ENCODE results near the gene RHOXF2B.
"Not testable (repeated sequence)": the region's sequence is repeated elsewhere in the genome, so short reads cannot be mapped to it uniquely, and the experiment has no call there.

Gene RHOXF2B

GRCh38 chrX:120077590-120077989, at the start of gene RHOXF2B:
Gene RHOXF2B, minus strand, starts transcription at chrX:120077690. Its CDS starts 138 bp downstream, at chrX:120077552.
- H3K9me3 ChIP-seq; DNase-seq (ENCODE audit: low spot score in 2 of 2); H3K4me1 ChIP-seq; H3K4me3 ChIP-seq; H3K27me3 ChIP-seq (ENCODE audit: low read depth); in situ Hi-C loops (cut with MboI; ENCODE audit: low sequenced_read_pairs); H3K36me3 ChIP-seq (replicated peaks): not testable (repeated sequence)

GRCh38 chrX:120125444-120125843, 48.0 kb upstream of the RHOXF2B start:
- Histone ChIP-seq H3K9me3 (no peaks in the 10 kb centered on the region), H3K27me3 (ENCODE audit: low read depth) (no peaks in the 10 kb centered on the region), H3K36me3 (replicated peaks) (no peaks in the 10 kb centered on the region), H3K4me1 (peaks cover 19% of the 10 kb centered on the region), H3K4me3 (no peak overlapping the region)
- in situ Hi-C loops (cut with MboI; ENCODE audit: low sequenced_read_pairs), result loop anchor here (25.0 kb wide), 2 partner anchors 338 to 613 kb away; partner anchors contain the start of gene RPL39
- DNase-seq (ENCODE audit: low spot score in 2 of 2), result no peak

- in situ Hi-C loops (cut with MboI; ENCODE audit: low sequenced_read_pairs), result no loop called here
Measured at GRCh38 chrX:120120223-120120622, 42.7 kb upstream of the RHOXF2B start.

GRCh38 chrX:120115438-120115963, 38.0 kb upstream of the RHOXF2B start, which contains the start of gene RHOXF1:
Gene RHOXF1, minus strand, starts transcription at chrX:120115913. Its CDS starts 51 bp downstream, at chrX:120115862.
- H3K4me1 ChIP-seq, result no peaks in the 10 kb centered on the region
- in situ Hi-C loops (cut with MboI; ENCODE audit: low sequenced_read_pairs), result no loop called here
- no peak within 1 kb of the TSS for H3K4me3 ChIP-seq
- no peaks in the 10 kb centered on the region for H3K27me3 ChIP-seq (ENCODE audit: low read depth)
- no peaks in the 10 kb centered on the region for H3K9me3 ChIP-seq
- H3K36me3 ChIP-seq (replicated peaks), result no peaks in the 10 kb centered on the region
- no peak for DNase-seq (ENCODE audit: low spot score in 2 of 2)

More at GRCh38 chrX:120120223-120120622, 42.7 kb upstream of the RHOXF2B start:
- no peaks in the 10 kb centered on the region for H3K9me3 ChIP-seq
- no peak for DNase-seq (ENCODE audit: low spot score in 2 of 2)
- no peaks in the 10 kb centered on the region for H3K27me3 ChIP-seq (ENCODE audit: low read depth)
- no peaks in the 10 kb centered on the region for H3K4me1 ChIP-seq
- H3K4me3 ChIP-seq, result no peak overlapping the region
- H3K36me3 ChIP-seq (replicated peaks), result no peaks in the 10 kb centered on the region

GRCh38 chrX:120111611-120112010, 34.1 kb upstream of the RHOXF2B start:
- no peak overlapping the region for H3K4me3 ChIP-seq
- H3K36me3 ChIP-seq (replicated peaks), result no peaks in the 10 kb centered on the region
- in situ Hi-C loops (cut with MboI; ENCODE audit: low sequenced_read_pairs), result no loop called here

GRCh38 chrX:120109378-120109777, 31.9 kb upstream of the RHOXF2B start:
- Histone ChIP-seq H3K9me3 (no peaks in the 10 kb centered on the region), H3K36me3 (replicated peaks) (no peaks in the 10 kb centered on the region), H3K27me3 (ENCODE audit: low read depth) (no peaks in the 10 kb centered on the region), H3K4me3 (no peak overlapping the region), H3K4me1 (no peaks in the 10 kb centered on the region)
- in situ Hi-C loops (cut with MboI; ENCODE audit: low sequenced_read_pairs), result no loop called here
- DNase-seq (ENCODE audit: low spot score in 2 of 2), result no peak

More at GRCh38 chrX:120111611-120112010, 34.1 kb upstream of the RHOXF2B start:
- Histone ChIP-seq H3K9me3 (no peaks in the 10 kb centered on the region), H3K27me3 (ENCODE audit: low read depth) (no peaks in the 10 kb centered on the region), H3K4me1 (no peaks in the 10 kb centered on the region)
- DNase-seq (ENCODE audit: low spot score in 2 of 2), result no peak

GRCh38 chrX:120104707-120105106, 27.2 kb upstream of the RHOXF2B start:
- peaks cover 11% of the 10 kb centered on the region for H3K9me3 ChIP-seq
- H3K36me3 ChIP-seq (replicated peaks); H3K4me3 ChIP-seq; in situ Hi-C loops (cut with MboI; ENCODE audit: low sequenced_read_pairs); DNase-seq (ENCODE audit: low spot score in 2 of 2); H3K27me3 ChIP-seq (ENCODE audit: low read depth); H3K4me1 ChIP-seq: not testable (repeated sequence)

- H3K4me3 ChIP-seq; H3K4me1 ChIP-seq; DNase-seq (ENCODE audit: low spot score in 2 of 2); H3K36me3 ChIP-seq (replicated peaks); H3K27me3 ChIP-seq (ENCODE audit: low read depth); in situ Hi-C loops (cut with MboI; ENCODE audit: low sequenced_read_pairs): not testable (repeated sequence)
- peaks cover 11% of the 10 kb centered on the region for H3K9me3 ChIP-seq
Measured at GRCh38 chrX:120101057-120101456, 23.6 kb upstream of the RHOXF2B start.

- peaks cover 8% of the 10 kb centered on the region for H3K4me1 ChIP-seq
- no peaks in the 10 kb centered on the region for H3K9me3 ChIP-seq
- H3K4me3 ChIP-seq, result no peak overlapping the region
- no peaks in the 10 kb centered on the region for H3K27me3 ChIP-seq (ENCODE audit: low read depth)
- no peaks in the 10 kb centered on the region for H3K36me3 ChIP-seq (replicated peaks)
- in situ Hi-C loops (cut with MboI; ENCODE audit: low sequenced_read_pairs), result loop anchor here (10.0 kb wide), 2 partner anchors 75 to 115 kb away; no protein-coding TSS in a partner anchor
- DNase-seq (ENCODE audit: low spot score in 2 of 2), result peak; percentile 52 to 74
Measured at GRCh38 chrX:120090208-120090607, 12.7 kb upstream of the RHOXF2B start.

GRCh38 chrX:120087289-120088017, 10.0 kb upstream of the RHOXF2B start:
- Histone ChIP-seq H3K4me3 (no peak overlapping the region), H3K4me1 (peaks cover 8% of the 10 kb centered on the region), H3K27me3 (ENCODE audit: low read depth) (no peaks in the 10 kb centered on the region), H3K9me3 (no peaks in the 10 kb centered on the region), H3K36me3 (replicated peaks) (no peaks in the 10 kb centered on the region)
- in situ Hi-C loops (cut with MboI; ENCODE audit: low sequenced_read_pairs), result no loop called here
- DNase-seq (ENCODE audit: low spot score in 2 of 2), result no peak

- H3K4me3 ChIP-seq; DNase-seq (ENCODE audit: low spot score in 2 of 2); H3K9me3 ChIP-seq; in situ Hi-C loops (cut with MboI; ENCODE audit: low sequenced_read_pairs); H3K27me3 ChIP-seq (ENCODE audit: low read depth); H3K36me3 ChIP-seq (replicated peaks); H3K4me1 ChIP-seq: not testable (repeated sequence)
Measured at GRCh38 chrX:120085553-120086185, 8.2 kb upstream of the RHOXF2B start.

GRCh38 chrX:120066169-120066568, 11.3 kb downstream of the RHOXF2B start:
- in situ Hi-C loops (cut with MboI; ENCODE audit: low sequenced_read_pairs); H3K4me3 ChIP-seq; H3K4me1 ChIP-seq; H3K27me3 ChIP-seq (ENCODE audit: low read depth); H3K9me3 ChIP-seq; H3K36me3 ChIP-seq (replicated peaks); DNase-seq (ENCODE audit: low spot score in 2 of 2): not testable (repeated sequence)

- H3K4me1 ChIP-seq; H3K4me3 ChIP-seq; H3K27me3 ChIP-seq (ENCODE audit: low read depth); DNase-seq (ENCODE audit: low spot score in 2 of 2); in situ Hi-C loops (cut with MboI; ENCODE audit: low sequenced_read_pairs); H3K9me3 ChIP-seq; H3K36me3 ChIP-seq (replicated peaks): not testable (repeated sequence)
Measured at GRCh38 chrX:120042712-120043111, 34.8 kb downstream of the RHOXF2B start.

GRCh38 chrX:120042247-120042646, 35.2 kb downstream of the RHOXF2B start:
- H3K27me3 ChIP-seq (ENCODE audit: low read depth); DNase-seq (ENCODE audit: low spot score in 2 of 2); H3K4me1 ChIP-seq; in situ Hi-C loops (cut with MboI; ENCODE audit: low sequenced_read_pairs); H3K36me3 ChIP-seq (replicated peaks); H3K9me3 ChIP-seq; H3K4me3 ChIP-seq: not testable (repeated sequence)

Measured in HAP-1 (cell line).